Esophagus squamous epithelium (tissue), 5 donors: Measurements from ENCODE around the gene LAPTM4A. TPM values are rescaled to one million over a fixed set of nuclear protein-coding genes. Genes with fewer than 3 reads are reported as not detected.
A peak's percentile ranks its signal among the peaks of the same experiment; 100 is the strongest.

Source experiments
- DNase-seq: peaks from one replicate; lab custom pipeline; 2025; lab: John Stamatoyannopoulos, UW
- H3K27ac ChIP-seq, 4 donors: fragments of 200-600 bp; sonication (generic); one replicate each; pipeline ENCODE4 v1.5.1; 2016 to 2019; ENCODE audit warnings: mild to moderate bottlenecking in 1 of 4
- H3K27me3 ChIP-seq, 4 donors: fragments of 200-600 bp; sonication (generic); 1 replicate in 3 of 4; 2 replicates in 1 of 4; pipeline versions ENCODE4 v1.5.1 to v1.6.0; 2017 to 2021; ENCODE audit warnings: antibody characterized with exemption in 1 of 4
- H3K36me3 ChIP-seq, 3 donors: fragments of 200-600 bp; sonication (generic); one replicate each; pipeline ENCODE4 v1.5.1; 2016 to 2019
- H3K4me1 ChIP-seq, 3 donors: fragments of 200-600 bp; sonication (generic); one replicate each; pipeline ENCODE4 v1.5.1; 2017 to 2019
- H3K4me3 ChIP-seq, 4 donors: fragments of 200-600 bp; sonication (generic); 1 replicate in 3 of 4; 2 replicates in 1 of 4; pipeline ENCODE4 v1.5.1; 2016 to 2019; ENCODE audit warnings: mild to moderate bottlenecking in 2 of 4, moderate library complexity in 1 of 4
- H3K9me3 ChIP-seq, 3 donors: fragments of 200-600 bp; sonication (generic); one replicate each; pipeline ENCODE4 v1.5.1; 2016 to 2019
- POLR2A ChIP-seq, 4 donors: fragments of 450-650 bp; IDR thresholded peaks; one replicate each; pipeline ENCODE4 v1.6.1; 2017; ENCODE audit warnings: antibody characterized with exemption in 4 of 4, mild to moderate bottlenecking in 4 of 4, moderate library complexity in 3 of 4
- WGBS, 2 donors: methylation state at CpG; one replicate each; pipeline ENCODE4 v1.1.5; 2018; 5-methylcytosine and 5-hydroxymethylcytosine counted together
- intact Hi-C: fragments of 100-400 bp; cut with DNase I; formaldehyde crosslinking; loops from one replicate; pipeline ENCODE4 v1.15.0; 2022
- total RNA-seq, 4 donors: library from RNA; depleted of rRNA; stranded (reverse); fragments of >200 nt; gene quantifications; one replicate each; pipeline ENCODE4 v1.1.0, GENCODE V29; 2016
- TF ChIP-seq, protein P1 (sequence below), 6 experiments: fragments of 450-650 bp in 4 of 6; fragments of 200-600 bp in 2 of 6; sonication (generic) in 2 of 6; IDR thresholded peaks; one replicate each; pipeline ENCODE4 v1.5.1; 2016 to 2019; ENCODE audit warnings: antibody characterized with exemption in 6 of 6, mild to moderate bottlenecking in 4 of 6, moderate library complexity in 4 of 6
- donor health status: DM: yes; HTN: yes; CAD: no.

The LAPTM4A gene
- total RNA-seq, 4 donors from 2014 or later, result 71.0 to 144 (median 98.2) TPM

DNA sequence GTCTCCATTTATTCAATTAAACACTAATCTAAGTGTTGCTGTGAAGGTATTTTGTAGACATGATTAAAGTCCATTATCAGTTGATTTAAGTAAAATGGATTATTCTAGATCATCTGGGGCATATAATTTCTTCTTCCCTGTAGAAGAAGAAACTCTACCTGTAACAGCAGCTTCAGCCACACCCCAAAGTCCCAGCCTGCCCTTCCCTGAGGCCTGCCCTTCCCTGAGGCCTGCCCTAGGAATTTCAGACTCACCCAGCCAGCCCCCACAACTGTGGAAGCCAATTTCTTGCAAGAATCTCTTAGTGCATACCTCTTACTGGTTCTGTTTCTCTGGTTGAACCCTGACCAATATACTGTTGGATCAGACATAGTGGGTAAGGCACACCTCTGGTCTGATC lies 13.4 kb upstream of the LAPTM4A start:
- no peaks in the 10 kb centered on the region for H3K27me3 ChIP-seq
- no peaks in the 10 kb centered on the region for H3K36me3 ChIP-seq
- no peak overlapping the region for H3K4me3 ChIP-seq
- no peaks in the 10 kb centered on the region for H3K9me3 ChIP-seq
- DNase-seq, result no peak
- H3K4me1 ChIP-seq, result peaks cover 18 to 59% (median 21%) of the 10 kb centered on the region in 3 donors
- peak overlapping the region; percentile 14 to 53 (median 34) for H3K27ac ChIP-seq
- intact Hi-C loops, result no loop called here
- TF ChIP-seq, protein P1, sequence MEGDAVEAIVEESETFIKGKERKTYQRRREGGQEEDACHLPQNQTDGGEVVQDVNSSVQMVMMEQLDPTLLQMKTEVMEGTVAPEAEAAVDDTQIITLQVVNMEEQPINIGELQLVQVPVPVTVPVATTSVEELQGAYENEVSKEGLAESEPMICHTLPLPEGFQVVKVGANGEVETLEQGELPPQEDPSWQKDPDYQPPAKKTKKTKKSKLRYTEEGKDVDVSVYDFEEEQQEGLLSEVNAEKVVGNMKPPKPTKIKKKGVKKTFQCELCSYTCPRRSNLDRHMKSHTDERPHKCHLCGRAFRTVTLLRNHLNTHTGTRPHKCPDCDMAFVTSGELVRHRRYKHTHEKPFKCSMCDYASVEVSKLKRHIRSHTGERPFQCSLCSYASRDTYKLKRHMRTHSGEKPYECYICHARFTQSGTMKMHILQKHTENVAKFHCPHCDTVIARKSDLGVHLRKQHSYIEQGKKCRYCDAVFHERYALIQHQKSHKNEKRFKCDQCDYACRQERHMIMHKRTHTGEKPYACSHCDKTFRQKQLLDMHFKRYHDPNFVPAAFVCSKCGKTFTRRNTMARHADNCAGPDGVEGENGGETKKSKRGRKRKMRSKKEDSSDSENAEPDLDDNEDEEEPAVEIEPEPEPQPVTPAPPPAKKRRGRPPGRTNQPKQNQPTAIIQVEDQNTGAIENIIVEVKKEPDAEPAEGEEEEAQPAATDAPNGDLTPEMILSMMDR (IDR thresholded peaks at IDR 0.05), result no peak
- TF ChIP-seq POLR2A (IDR thresholded peaks at IDR 0.05), result no peak

DNA sequence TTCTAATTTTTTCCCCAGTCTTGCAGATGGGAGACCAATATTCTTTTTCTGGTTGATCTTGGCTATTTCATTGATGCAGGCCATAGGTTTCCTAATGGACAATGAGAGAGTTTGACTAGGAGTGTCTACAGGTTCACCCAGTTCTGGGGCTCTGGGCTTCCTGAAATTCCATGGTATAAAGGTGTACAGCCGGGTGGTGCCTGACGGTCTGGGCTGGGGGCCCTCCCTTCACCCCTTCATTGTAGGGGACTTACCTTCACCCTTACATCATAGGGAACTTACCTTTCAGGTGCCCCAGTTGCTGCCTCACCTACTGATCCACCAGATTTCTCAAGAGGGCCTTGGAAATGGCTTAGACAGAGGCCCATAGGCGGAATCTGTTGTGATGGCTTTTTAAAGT lies 13.0 kb upstream of the LAPTM4A start:
- intact Hi-C loops, result no loop called here
- TF ChIP-seq POLR2A (IDR thresholded peaks at IDR 0.05), result no peak
- TF ChIP-seq, protein P1 (IDR thresholded peaks at IDR 0.05), result no peak
- Histone ChIP-seq H3K27me3 (no peaks in the 10 kb centered on the region), H3K36me3 (no peaks in the 10 kb centered on the region), H3K27ac (peak overlapping the region; percentile 14 to 53 (median 34)), H3K4me1 (peaks cover 18 to 59% (median 21%) of the 10 kb centered on the region in 3 donors), H3K4me3 (no peak overlapping the region), H3K9me3 (no peaks in the 10 kb centered on the region)
- WGBS, 2 donors, result 67 to 82% methylated on average over 2 to 3 of the region's 3 CpGs
- no peak for DNase-seq

DNA sequence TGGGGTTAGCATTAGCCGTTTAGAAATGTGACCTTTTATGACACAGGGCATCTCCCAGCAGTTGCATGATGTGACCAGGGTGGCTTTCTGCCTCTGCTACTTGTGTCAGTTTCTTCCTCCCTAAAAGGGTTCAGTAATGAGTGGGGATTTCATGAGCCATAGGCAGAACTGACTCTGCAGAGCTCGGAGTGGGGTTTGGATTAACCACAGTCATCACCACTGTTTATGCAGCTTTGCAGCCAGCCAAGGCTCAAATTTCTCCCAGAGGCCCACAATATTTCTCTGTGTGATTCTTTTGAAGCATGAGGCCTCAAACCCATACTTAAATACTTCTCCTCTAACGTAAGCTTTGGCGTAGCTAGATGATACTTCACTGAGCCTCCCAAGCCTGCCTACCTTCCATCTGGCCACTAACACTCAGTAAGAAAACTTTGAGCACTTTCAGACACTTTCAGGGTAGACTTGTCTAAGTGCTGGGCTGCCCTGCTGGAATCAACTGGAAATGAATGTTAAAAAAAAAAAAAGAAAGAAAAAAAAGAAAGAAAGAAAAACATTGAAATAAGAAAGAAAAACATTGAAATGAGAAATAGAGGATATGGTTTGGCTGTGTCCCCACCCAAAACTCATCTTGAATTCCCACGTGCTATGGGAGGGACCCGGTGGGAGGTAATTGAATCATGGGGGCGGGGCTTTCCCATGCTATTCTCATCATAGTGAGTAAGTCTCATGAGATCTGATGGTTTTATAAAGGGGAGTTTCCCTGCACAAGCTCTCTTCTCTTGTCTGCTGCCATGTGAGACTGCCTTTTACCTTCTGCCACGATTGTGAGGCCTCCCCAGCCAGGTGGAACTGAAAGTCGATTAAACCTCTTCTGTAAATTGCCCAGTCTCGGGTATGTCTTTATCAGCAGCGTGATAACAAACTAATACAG lies 11.5 kb upstream of the LAPTM4A start:
- H3K27me3 ChIP-seq, result no peaks in the 10 kb centered on the region
- TF ChIP-seq, protein P1 (IDR thresholded peaks at IDR 0.05), result no peak
- TF ChIP-seq POLR2A (IDR thresholded peaks at IDR 0.05), result no peak
- intact Hi-C loops, result no loop called here
- peak overlapping the region in 3 of 4 donors; percentile 32 to 65 (median 42) for H3K27ac ChIP-seq
- no peak for DNase-seq
- H3K4me1 ChIP-seq, result peaks cover 15 to 47% (median 18%) of the 10 kb centered on the region in 3 donors
- H3K4me3 ChIP-seq, result no peak overlapping the region
- H3K9me3 ChIP-seq, result no peaks in the 10 kb centered on the region
- 62 to 66% methylated on average over 11 of the region's 11 CpGs for WGBS, 2 donors
- no peaks in the 10 kb centered on the region for H3K36me3 ChIP-seq

DNA sequence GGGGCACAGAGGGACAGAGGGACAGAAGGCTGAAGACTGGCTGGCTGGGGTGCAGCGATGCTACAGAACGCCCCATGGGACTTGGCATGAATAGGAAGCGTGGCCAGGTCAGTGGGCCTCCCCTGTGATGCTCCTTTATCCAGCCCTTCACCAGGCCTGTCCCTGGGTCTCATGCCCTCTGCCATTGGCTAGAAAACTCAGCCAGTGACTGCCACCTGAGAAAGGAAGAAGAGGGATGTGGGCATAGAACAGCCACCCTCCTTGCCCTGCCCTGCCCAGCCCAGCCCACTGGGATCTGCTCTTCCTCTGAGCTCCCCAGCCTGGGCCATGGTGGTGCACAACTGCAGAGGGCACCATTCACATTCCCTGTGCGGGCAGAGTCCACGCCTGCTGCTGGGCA lies 10.5 kb upstream of the LAPTM4A start:
- H3K27me3 ChIP-seq, result no peaks in the 10 kb centered on the region
- no peaks in the 10 kb centered on the region for H3K36me3 ChIP-seq
- H3K27ac ChIP-seq, result peak overlapping the region in 2 of 4 donors; percentile 42 to 65
- H3K4me1 ChIP-seq, result peaks cover 15 to 42% (median 18%) of the 10 kb centered on the region in 3 donors
- TF ChIP-seq POLR2A (IDR thresholded peaks at IDR 0.05), result no peak
- TF ChIP-seq, protein P1 (IDR thresholded peaks at IDR 0.05), result no peak
- intact Hi-C loops, result no loop called here
- WGBS, 2 donors, result 93 to 97% methylated on average over 5 of the region's 5 CpGs
- no peak overlapping the region for H3K4me3 ChIP-seq
- no peak for DNase-seq
- no peaks in the 10 kb centered on the region for H3K9me3 ChIP-seq

DNA sequence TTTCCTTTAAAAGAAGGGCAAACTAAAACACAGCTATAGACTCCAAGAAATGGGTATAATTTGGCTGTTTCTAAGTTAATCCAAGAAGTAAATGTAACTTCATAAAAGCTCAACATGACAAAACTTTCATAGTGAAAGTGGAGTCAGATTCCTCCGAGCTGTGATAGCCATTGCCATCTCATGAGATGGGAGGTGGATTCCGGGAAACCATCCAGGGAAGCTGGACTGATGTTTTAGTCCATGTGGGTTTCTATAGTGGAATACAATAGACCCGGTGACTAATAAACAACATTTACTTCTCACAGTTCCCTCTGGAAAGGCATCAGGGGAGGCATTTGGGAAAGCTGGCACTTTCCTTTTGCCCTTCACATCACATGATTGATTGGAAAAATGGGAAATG lies 10.0 kb upstream of the LAPTM4A start:
- peaks cover 13 to 39% (median 16%) of the 10 kb centered on the region in 3 donors for H3K4me1 ChIP-seq
- intact Hi-C loops, result no loop called here
- no peak overlapping the region for H3K27ac ChIP-seq
- TF ChIP-seq, protein P1 (IDR thresholded peaks at IDR 0.05), result no peak
- TF ChIP-seq POLR2A (IDR thresholded peaks at IDR 0.05), result no peak
- H3K27me3 ChIP-seq, result no peaks in the 10 kb centered on the region
- 57 to 68% methylated on average over 3 of the region's 3 CpGs for WGBS, 2 donors
- no peaks in the 10 kb centered on the region for H3K36me3 ChIP-seq
- DNase-seq, result no peak
- H3K4me3 ChIP-seq, result no peak overlapping the region
- no peaks in the 10 kb centered on the region for H3K9me3 ChIP-seq
